Subcutaneous adipose tissue (tissue), 4 donors: ENCODE measurements around the gene PPP2R5C. TPM values are rescaled to one million over a fixed set of nuclear protein-coding genes. Genes with fewer than 3 reads are reported as not detected.

Experiments used
- total RNA-seq, 4 donors: library from RNA; depleted of rRNA; stranded (reverse); fragments of >200 nt; gene quantifications; one replicate each; pipeline ENCODE4 v1.1.0, GENCODE V29; 2016
- TF ChIP-seq, protein P1 (sequence below): fragments of 450-650 bp; IDR thresholded peaks from one replicate; pipeline ENCODE4 v1.5.1; 2016; ENCODE audit warnings: low read depth, mild to moderate bottlenecking, control low read depth, antibody characterized with exemption, moderate library complexity

PPP2R5C gene
- total RNA-seq, 4 donors from 2014 or later = 98.9 to 127 (median 102) TPM

DNA sequence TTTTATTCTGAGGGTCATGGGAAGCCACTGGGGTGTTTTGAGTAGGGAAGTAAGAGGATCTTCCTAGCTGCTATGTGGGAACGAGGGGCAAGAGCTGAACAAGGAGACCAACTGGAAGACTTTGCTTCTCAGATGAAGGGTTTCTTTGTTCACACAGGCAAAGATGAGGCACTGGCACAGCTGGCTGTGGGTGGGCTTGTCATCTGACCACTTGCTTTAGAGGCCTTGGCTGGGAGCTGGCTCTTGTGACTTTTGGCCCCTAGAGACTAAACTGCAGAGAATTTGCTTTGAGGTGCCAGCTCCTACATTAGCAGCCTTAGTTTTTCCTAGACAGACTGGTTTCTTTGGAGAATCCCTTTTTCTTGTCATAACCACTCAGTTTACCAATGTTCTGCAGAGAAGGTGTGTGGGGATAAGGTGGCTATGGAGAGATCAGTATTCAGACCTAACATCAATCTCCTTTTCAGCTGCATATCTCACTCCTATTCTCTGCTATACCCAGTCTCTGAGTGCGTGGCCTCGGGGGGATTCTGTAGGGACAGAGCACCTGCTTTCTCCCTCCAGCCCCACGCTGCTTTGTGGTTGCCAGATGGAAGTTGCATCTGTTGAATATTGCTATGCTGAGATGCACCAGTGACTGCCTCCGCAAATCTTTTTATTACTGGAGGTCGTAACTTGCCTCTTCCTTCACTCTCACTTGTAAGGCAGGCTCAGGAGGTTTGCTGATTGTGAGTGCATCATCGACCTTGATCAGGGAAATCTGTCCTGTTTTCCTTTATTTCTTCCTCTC lies 12.7 kb downstream of the PPP2R5C start:
- TF ChIP-seq, protein P1, sequence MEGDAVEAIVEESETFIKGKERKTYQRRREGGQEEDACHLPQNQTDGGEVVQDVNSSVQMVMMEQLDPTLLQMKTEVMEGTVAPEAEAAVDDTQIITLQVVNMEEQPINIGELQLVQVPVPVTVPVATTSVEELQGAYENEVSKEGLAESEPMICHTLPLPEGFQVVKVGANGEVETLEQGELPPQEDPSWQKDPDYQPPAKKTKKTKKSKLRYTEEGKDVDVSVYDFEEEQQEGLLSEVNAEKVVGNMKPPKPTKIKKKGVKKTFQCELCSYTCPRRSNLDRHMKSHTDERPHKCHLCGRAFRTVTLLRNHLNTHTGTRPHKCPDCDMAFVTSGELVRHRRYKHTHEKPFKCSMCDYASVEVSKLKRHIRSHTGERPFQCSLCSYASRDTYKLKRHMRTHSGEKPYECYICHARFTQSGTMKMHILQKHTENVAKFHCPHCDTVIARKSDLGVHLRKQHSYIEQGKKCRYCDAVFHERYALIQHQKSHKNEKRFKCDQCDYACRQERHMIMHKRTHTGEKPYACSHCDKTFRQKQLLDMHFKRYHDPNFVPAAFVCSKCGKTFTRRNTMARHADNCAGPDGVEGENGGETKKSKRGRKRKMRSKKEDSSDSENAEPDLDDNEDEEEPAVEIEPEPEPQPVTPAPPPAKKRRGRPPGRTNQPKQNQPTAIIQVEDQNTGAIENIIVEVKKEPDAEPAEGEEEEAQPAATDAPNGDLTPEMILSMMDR = no peak

DNA sequence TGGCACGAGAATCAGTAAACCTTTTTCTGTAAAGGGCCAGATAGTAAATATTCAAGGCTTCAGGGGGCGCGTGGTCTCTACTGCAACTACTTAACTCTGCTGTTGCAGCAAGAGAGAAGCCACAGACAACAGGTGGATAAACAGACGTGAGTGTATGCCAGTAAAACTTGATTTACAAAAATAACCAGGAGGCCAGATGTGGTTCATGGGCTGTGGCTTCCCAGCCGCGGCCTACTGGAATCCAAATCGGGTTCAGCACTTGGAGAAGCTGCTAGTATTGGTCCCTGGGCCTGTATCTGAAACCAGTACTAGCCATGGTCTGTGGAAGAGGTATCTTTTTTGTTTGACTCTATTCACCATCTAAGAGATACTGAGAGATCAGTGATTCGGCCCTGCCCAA lies 13.3 kb downstream of the PPP2R5C start:
- TF ChIP-seq, protein P1 = no peak

DNA sequence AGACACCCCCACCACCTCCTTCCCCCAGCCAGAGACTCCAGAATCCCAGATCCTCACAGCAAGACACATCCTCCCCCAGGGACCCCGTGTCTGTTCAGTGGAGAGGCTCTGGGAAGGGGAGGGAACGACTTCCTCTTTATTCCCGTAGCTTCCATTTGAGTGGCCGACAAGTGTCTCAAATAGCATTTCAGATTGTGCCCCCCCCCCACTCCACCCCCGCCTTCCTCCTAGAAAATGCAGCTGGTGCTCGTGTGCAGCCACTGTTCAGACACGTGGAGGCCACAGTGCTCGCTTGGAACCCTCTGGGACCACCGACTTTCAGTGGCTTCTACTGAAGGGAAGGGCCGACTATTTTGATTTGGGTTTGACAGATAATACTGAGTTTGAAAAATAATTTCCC lies 14.3 kb downstream of the PPP2R5C start:
- TF ChIP-seq, protein P1 = no peak

DNA sequence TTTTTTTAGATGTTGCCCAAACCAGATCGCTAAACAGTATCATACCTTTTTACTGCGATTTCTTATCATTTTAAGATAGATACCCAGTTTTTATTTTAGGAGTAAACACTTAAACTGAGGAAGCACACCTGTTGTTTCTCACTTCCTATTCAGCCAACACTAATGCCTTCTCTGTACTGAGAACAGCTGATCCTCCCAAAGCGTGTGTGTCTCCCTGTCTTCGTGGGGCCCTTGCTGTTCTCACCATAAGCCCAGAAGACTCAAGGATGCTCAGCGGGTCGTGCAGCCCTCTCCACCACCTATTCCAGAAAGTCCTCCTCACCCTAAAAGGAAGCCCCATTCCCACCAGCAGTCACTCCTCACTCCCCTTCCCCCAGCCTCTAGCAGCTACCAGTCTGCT lies 14.8 kb downstream of the PPP2R5C start:
- TF ChIP-seq, protein P1 = no peak

DNA sequence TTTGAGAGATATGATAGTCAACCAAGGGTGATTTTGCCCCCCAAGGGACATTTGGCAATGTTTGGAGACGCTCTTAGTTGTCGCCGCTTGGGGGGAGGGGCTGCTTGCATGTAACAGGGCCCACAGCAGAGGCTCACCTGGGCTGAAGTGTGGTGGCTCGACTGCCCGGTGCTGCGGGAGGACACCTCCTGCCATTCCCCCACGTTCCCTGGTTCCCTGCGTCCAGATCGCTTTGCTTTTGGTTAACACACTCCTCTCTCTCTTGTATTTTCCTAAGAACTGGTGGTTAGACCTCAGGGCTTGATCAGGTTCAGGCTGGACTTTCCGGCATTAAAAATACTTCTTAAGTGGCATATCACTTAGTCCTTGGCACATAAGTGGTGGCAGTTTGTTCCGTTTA lies 18.9 kb downstream of the PPP2R5C start:
- TF ChIP-seq, protein P1 = no peak

DNA sequence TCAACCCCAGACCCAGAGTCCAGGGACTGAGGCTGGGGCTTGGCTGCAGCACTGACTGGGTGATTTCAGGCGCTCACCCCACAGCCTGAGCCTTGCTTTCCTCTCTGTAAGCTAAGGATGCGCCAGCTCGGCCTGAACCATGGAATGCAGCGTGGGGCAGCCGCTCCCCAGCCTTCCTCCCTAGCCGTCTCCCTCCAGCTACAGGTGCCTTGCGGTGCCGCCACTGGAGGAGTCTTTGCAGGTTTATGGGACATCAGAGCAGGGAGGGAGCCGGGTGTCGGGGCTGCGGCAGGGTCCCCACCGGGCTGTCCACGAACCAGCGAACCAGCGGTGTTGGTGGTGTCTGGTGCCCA lies 19.4 kb downstream of the PPP2R5C start:
- TF ChIP-seq, protein P1 = no peak

DNA sequence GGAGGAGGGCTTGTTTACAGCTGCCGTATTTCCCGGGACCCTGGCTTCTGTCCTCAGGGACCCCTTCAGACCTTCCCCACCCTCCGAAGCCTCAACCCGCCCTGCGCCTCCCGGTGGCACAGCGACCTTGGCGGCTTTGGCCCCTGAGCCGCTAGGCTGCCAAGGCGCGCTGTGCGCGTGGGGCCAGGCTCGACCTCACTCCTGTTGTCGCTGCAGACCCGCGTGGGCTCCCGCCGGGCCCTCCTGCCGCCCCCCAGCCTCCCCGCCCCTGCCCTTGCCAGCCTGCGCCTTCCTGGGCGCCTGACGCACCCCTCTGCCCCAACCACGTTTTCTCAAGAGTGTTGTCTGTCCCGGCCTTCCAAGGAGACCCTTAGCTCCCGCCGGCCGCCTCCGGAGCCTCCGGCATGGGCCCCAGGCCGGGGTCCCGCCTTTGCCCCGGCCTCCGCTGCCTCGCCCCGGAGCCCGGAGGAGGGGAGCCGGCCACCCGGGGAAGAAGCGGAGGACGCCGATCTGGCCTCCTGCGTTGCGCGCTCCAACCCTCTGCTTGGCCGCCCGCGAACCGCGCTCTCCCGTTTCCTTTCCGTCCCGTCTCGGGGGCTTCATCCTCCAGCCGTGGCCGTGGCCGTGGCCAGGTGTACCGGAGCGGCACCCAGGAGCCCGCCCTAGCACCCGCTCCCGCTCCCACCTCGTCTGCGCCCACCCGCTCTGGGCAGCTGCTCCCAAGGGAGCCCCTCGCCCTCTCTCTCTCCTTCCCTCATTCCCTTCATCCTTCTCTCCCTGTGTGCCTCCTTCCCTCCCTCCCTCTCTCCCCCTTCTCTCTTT lies 19.9 kb downstream of the PPP2R5C start:
- TF ChIP-seq, protein P1 = no peak
